Loucy (cell line): ENCODE data around the gene RNASE7.

Experiments
- H2AFZ ChIP-seq: fragments of 200-600 bp; sonication (generic); 2 replicates; pipeline ENCODE4 v1.6.0; 2016; ENCODE audit warnings: antibody characterized with exemption, mild to moderate bottlenecking, low read length, moderate library complexity
- H3F3A ChIP-seq: fragments of 200-600 bp; 2 replicates; pipeline ENCODE4 v1.6.0; 2016; ENCODE audit warnings: antibody characterized with exemption, low read depth, mild to moderate bottlenecking
- H3K27me3 ChIP-seq: fragments of 200-600 bp; sonication (generic); 2 replicates; pipeline ENCODE4 v1.6.1; 2014; ENCODE audit warnings: low read length, mild to moderate bottlenecking; ENCODE audit not compliant: insufficient read depth, poor library complexity, severe bottlenecking
- H3K36me3 ChIP-seq: fragments of 200-600 bp; sonication (generic); 2 replicates; pipeline ENCODE4 v1.6.1; 2016; ENCODE audit warnings: low read length; ENCODE audit not compliant: insufficient read depth
- H3K4me1 ChIP-seq: fragments of 200-600 bp; sonication (generic); 2 replicates; pipeline ENCODE4 v1.5.1; 2014; ENCODE audit warnings: low read length, mild to moderate bottlenecking; ENCODE audit not compliant: insufficient read depth, poor library complexity, severe bottlenecking
- H3K4me2 ChIP-seq: fragments of 200-600 bp; sonication (generic); 2 replicates; pipeline ENCODE4 v1.6.0; 2014; ENCODE audit warnings: antibody characterized with exemption, low read length, low read depth, mild to moderate bottlenecking; ENCODE audit not compliant: poor library complexity, severe bottlenecking
- H3K4me3 ChIP-seq: fragments of 200-600 bp; sonication (generic); 2 replicates; pipeline ENCODE4 v1.5.1; 2014; ENCODE audit warnings: low read length, mild to moderate bottlenecking, mixed read lengths; ENCODE audit not compliant: poor library complexity, severe bottlenecking
- H3K79me2 ChIP-seq: fragments of 200-600 bp; sonication (generic); 2 replicates; pipeline ENCODE4 v1.6.1; 2014; ENCODE audit warnings: low read length; ENCODE audit not compliant: insufficient read depth
- H3K9ac ChIP-seq: fragments of 200-600 bp; sonication (generic); 2 replicates; pipeline ENCODE4 v1.6.0; 2014; ENCODE audit warnings: mild to moderate bottlenecking, low read depth, low read length, moderate library complexity; ENCODE audit not compliant: poor library complexity, severe bottlenecking
- H3K9me2 ChIP-seq: fragments of 200-600 bp; sonication (generic); replicated peaks from 2 replicates; pipeline ENCODE4 v1.6.1; 2016; ENCODE audit warnings: low read depth, low read length, mixed read lengths
- H3K9me3 ChIP-seq: fragments of 200-600 bp; sonication (generic); 2 replicates; pipeline ENCODE4 v1.6.1; 2014; ENCODE audit warnings: mild to moderate bottlenecking, antibody characterized with exemption, low read length, low read depth; ENCODE audit not compliant: insufficient read depth
- H4K20me1 ChIP-seq: fragments of 200-600 bp; sonication (generic); 2 replicates; pipeline ENCODE4 v1.6.0; 2014; ENCODE audit warnings: antibody characterized with exemption, low read length, mild to moderate bottlenecking; ENCODE audit not compliant: insufficient read depth, poor library complexity, severe bottlenecking
- EZH2phosphoT487 ChIP-seq: fragments of 200-600 bp; IDR thresholded peaks from 2 replicates; pipeline ENCODE4 v1.6.1; 2018; ENCODE audit warnings: antibody characterized with exemption, mild to moderate bottlenecking, moderate library complexity, borderline replicate concordance
- TF ChIP-seq, protein P1 (sequence below): fragments of 200-600 bp; sonication (generic); conservative IDR thresholded peaks from 2 replicates; pipeline ENCODE4 v1.5.1; 2014; ENCODE audit warnings: mild to moderate bottlenecking, antibody characterized with exemption, low read length

RNASE7 gene

DNA sequence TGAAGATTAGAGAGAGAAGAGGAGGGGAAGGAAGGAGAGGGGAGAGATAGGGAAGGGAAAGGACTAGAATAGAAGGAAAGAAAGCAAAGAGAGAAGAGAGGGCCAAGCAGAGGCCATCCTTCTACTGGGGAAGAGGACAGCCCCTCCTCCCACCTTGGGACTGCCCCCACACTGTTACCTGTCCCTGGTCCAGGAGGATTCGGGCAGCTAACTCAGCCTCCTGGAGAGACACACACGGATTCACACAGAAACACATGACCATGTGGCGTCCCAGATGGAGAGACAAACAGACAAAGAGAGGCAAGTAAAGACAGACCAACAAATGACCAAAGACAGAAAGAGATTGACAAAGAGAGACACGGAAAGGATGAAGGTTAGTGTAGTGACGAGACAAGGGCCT, 19.5 kb upstream of the RNASE7 start:
- Histone ChIP-seq H2AFZ (no peak overlapping the region), H3K36me3 (no peaks in the 10 kb centered on the region), H3K9me3 (no peaks in the 10 kb centered on the region), H3K4me1 (peaks cover 11% of the 10 kb centered on the region), H3K79me2 (0 out of 2 replicates have a peak, but pooled peaks cover 5% of the 10 kb centered on the region), H3K9me2 (no peaks in the 10 kb centered on the region), H4K20me1 (no peaks in the 10 kb centered on the region), H3F3A (no peaks in the 10 kb centered on the region), H3K9ac (no peak overlapping the region), H3K4me2 (no peak overlapping the region), H3K27me3 (no peaks in the 10 kb centered on the region), H3K4me3 (no peak overlapping the region)
- TF ChIP-seq, protein P1, sequence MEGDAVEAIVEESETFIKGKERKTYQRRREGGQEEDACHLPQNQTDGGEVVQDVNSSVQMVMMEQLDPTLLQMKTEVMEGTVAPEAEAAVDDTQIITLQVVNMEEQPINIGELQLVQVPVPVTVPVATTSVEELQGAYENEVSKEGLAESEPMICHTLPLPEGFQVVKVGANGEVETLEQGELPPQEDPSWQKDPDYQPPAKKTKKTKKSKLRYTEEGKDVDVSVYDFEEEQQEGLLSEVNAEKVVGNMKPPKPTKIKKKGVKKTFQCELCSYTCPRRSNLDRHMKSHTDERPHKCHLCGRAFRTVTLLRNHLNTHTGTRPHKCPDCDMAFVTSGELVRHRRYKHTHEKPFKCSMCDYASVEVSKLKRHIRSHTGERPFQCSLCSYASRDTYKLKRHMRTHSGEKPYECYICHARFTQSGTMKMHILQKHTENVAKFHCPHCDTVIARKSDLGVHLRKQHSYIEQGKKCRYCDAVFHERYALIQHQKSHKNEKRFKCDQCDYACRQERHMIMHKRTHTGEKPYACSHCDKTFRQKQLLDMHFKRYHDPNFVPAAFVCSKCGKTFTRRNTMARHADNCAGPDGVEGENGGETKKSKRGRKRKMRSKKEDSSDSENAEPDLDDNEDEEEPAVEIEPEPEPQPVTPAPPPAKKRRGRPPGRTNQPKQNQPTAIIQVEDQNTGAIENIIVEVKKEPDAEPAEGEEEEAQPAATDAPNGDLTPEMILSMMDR: no peak
- TF ChIP-seq EZH2phosphoT487: no peak

DNA sequence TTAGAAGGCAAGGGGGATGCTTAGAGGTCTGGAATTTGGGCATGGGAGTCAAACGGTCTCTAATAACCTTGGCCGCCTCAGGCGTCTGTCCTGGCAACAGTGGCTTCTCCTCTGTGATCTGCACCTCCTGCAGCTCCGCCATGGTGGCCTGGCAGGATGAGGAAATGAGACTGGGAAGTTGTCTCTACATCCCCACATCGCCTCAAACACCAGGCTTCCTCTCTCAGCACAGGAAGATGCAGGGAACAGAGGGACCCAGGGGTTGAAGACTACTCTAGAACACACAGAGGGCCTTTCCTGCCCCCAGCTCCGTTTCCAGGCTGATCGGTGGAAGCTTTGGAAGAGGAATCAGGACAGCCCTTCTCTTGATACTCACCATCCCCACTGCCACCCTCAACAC, 19.0 kb upstream of the RNASE7 start:
- Histone ChIP-seq H3K79me2 (0 out of 2 replicates have a peak, but pooled peaks cover 5% of the 10 kb centered on the region), H2AFZ (no peak overlapping the region)

DNA sequence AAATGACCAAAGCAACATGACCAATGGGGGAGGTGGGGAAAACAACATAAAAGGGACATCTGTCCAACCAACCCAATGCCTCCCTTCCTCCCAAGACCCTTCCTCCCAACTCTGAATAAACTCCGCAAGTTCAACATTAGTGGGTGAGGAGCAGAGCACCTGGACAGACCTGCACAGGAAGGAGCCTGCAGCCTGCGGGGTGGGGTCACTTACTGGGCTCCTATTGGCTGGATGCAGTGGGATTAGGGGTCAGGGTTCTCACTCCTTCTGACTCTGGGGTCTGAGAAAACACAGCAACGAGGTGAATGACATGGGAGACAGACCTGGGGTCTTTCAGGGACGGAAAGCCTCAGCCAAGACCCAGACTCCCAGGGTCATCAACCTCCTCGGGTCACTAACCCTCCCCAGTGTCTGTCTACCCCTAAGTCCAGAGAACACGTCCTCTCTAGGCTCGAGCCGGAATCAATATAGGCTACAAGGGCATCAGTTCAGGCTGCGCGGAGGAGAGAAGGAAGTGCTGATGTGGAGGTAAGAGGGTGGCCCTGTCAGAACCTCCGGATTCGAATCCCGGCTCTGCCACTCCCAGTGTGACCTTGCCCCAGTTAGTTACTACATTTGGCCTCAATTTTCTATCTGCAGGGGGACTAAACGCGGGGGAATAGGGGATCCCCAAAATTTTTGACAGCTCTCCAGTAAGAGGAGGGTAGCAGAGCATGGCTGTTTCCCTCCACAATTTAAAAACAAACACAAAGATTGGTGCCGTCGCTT, 18.2 kb upstream of the RNASE7 start:
- Histone ChIP-seq H2AFZ (peak overlapping the region; percentile 87), H3K4me3 (peak overlapping the region; percentile 88)
- TF ChIP-seq, protein P1: no peak
- no peak for TF ChIP-seq EZH2phosphoT487

More for the DNA sequence above, 19.0 kb upstream of the RNASE7 start:
- Histone ChIP-seq H3K4me1 (peaks cover 11% of the 10 kb centered on the region), H3K4me2 (peak overlapping the region; percentile 89), H3K9ac (no peak overlapping the region), H3K36me3 (no peaks in the 10 kb centered on the region), H3K9me2 (no peaks in the 10 kb centered on the region), H3K27me3 (no peaks in the 10 kb centered on the region), H3F3A (no peaks in the 10 kb centered on the region), H3K4me3 (no peak overlapping the region), H4K20me1 (no peaks in the 10 kb centered on the region), H3K9me3 (no peaks in the 10 kb centered on the region)
- no peak for TF ChIP-seq EZH2phosphoT487
- TF ChIP-seq, protein P1: no peak

More for the DNA sequence above, 18.2 kb upstream of the RNASE7 start:
- Histone ChIP-seq H3K27me3 (no peaks in the 10 kb centered on the region), H3K9me3 (no peaks in the 10 kb centered on the region), H3K9me2 (no peaks in the 10 kb centered on the region), H3K9ac (peak overlapping the region; percentile 84), H3K4me1 (peaks cover 11% of the 10 kb centered on the region), H3K36me3 (no peaks in the 10 kb centered on the region), H3K4me2 (peak overlapping the region; percentile 89), H3F3A (no peaks in the 10 kb centered on the region), H4K20me1 (no peaks in the 10 kb centered on the region), H3K79me2 (0 out of 2 replicates have a peak, but pooled peaks cover 5% of the 10 kb centered on the region)
